OCI-LY1 (cell line): ENCODE data around the gene RNF144A.

Experiments used
- H2AFZ ChIP-seq: fragments of 200-600 bp; sonication (generic), shearing (Covaris generic); 2 replicates; pipeline ENCODE4 v1.6.0; 2014; ENCODE audit warnings: antibody characterized with exemption, mild to moderate bottlenecking, low read length
- H3F3A ChIP-seq: fragments of 200-600 bp; sonication (generic), shearing (Covaris generic); 2 replicates; pipeline ENCODE4 v1.6.0; 2014; ENCODE audit warnings: mild to moderate bottlenecking, antibody characterized with exemption, low read length, moderate library complexity; ENCODE audit not compliant: insufficient read depth
- H3K27ac ChIP-seq: fragments of 200-600 bp; sonication (generic); 2 replicates; pipeline ENCODE4 v1.5.1; 2014; ENCODE audit warnings: low read length, mixed run types, mild to moderate bottlenecking, low read depth; ENCODE audit not compliant: poor library complexity, severe bottlenecking
- H3K27me3 ChIP-seq: fragments of 200-600 bp; sonication (generic); 2 replicates; pipeline ENCODE4 v1.6.0; 2014; ENCODE audit warnings: antibody characterized with exemption, mild to moderate bottlenecking, low read length, moderate library complexity; ENCODE audit not compliant: insufficient read depth
- H3K36me3 ChIP-seq: fragments of 200-600 bp; sonication (generic); 2 replicates; pipeline ENCODE4 v1.6.1; 2014; ENCODE audit warnings: mild to moderate bottlenecking, antibody characterized with exemption, low read length, moderate library complexity, mixed read lengths; ENCODE audit not compliant: insufficient read depth
- H3K4me1 ChIP-seq: fragments of 200-600 bp; sonication (generic); 2 replicates; pipeline ENCODE4 v1.5.1; 2014; ENCODE audit warnings: mild to moderate bottlenecking, low read length, moderate library complexity; ENCODE audit not compliant: insufficient read depth, severe bottlenecking
- H3K4me2 ChIP-seq: fragments of 200-600 bp; sonication (generic), shearing (Covaris generic); 2 replicates; pipeline ENCODE4 v1.6.1; 2014; ENCODE audit warnings: low read length
- H3K4me3 ChIP-seq: fragments of 200-600 bp; sonication (generic); 2 replicates; pipeline ENCODE4 v1.5.1; 2014; ENCODE audit warnings: low read length, low read depth, mild to moderate bottlenecking, mixed read lengths; ENCODE audit not compliant: poor library complexity, severe bottlenecking
- H3K79me2 ChIP-seq: fragments of 200-600 bp; shearing (Covaris generic); 2 replicates; pipeline ENCODE4 v1.6.1; 2016; ENCODE audit warnings: mixed run types, low read length, mixed read lengths; ENCODE audit not compliant: insufficient read depth
- H3K9ac ChIP-seq: fragments of 200-600 bp; sonication (generic), shearing (Covaris generic); 2 replicates; pipeline ENCODE4 v1.6.1; 2014; ENCODE audit warnings: mild to moderate bottlenecking, low read length, mixed read lengths
- H3K9me2 ChIP-seq: fragments of 200-600 bp; sonication (generic), shearing (Covaris generic); 2 replicates; pipeline ENCODE4 v1.6.1; 2014; ENCODE audit warnings: low read depth, mild to moderate bottlenecking, low read length, mixed read lengths
- H3K9me3 ChIP-seq: fragments of 200-600 bp; shearing (Covaris generic); 2 replicates; pipeline ENCODE4 v1.6.1; 2014; ENCODE audit warnings: low read length, mixed read lengths
- H4K20me1 ChIP-seq: fragments of 200-600 bp; sonication (generic), shearing (Covaris generic); 2 replicates; pipeline ENCODE4 v1.6.0; 2016; ENCODE audit warnings: mild to moderate bottlenecking, low read length; ENCODE audit not compliant: insufficient read depth
- CTCF ChIP-seq: fragments of 200-600 bp; sonication (generic), shearing (Covaris generic); IDR thresholded peaks from 2 replicates; pipeline ENCODE4 v1.5.1; 2017; ENCODE audit warnings: mild to moderate bottlenecking, antibody characterized with exemption, low read length, moderate library complexity, mixed read lengths
- EZH2 ChIP-seq: fragments of 200-600 bp; sonication (generic), shearing (Covaris generic); IDR thresholded peaks from 2 replicates; pipeline ENCODE4 v1.8.0; 2017; ENCODE audit warnings: borderline replicate concordance, mixed run types, mild to moderate bottlenecking, antibody characterized with exemption, low read length, moderate library complexity, mixed read lengths

RNF144A gene

GRCh38 chr2:6885968-6886367 is 31.2 kb upstream of the RNF144A start:
- H3K9me3 ChIP-seq: no peaks in the 10 kb centered on the region
- no peak overlapping the region for H3K4me3 ChIP-seq
- no peak overlapping the region for H3K27ac ChIP-seq
- H3K27me3 ChIP-seq: no peaks in the 10 kb centered on the region
- no peaks in the 10 kb centered on the region for H4K20me1 ChIP-seq
- H3K4me1 ChIP-seq: no peaks in the 10 kb centered on the region
- TF ChIP-seq CTCF: no peak
- H3K79me2 ChIP-seq: no peaks in the 10 kb centered on the region
- no peak overlapping the region for H3K4me2 ChIP-seq
- H3K9ac ChIP-seq: no peak overlapping the region
- H3K36me3 ChIP-seq: no peaks in the 10 kb centered on the region
- no peak overlapping the region for H2AFZ ChIP-seq
- H3K9me2 ChIP-seq: no peaks in the 10 kb centered on the region
- no peaks in the 10 kb centered on the region for H3F3A ChIP-seq

GRCh38 chr2:6887751-6888192 is 29.4 kb upstream of the RNF144A start:
- H3K9me2 ChIP-seq: no peaks in the 10 kb centered on the region
- H3K27ac ChIP-seq: no peak overlapping the region
- H4K20me1 ChIP-seq: no peaks in the 10 kb centered on the region
- no peak overlapping the region for H3K4me2 ChIP-seq
- no peaks in the 10 kb centered on the region for H3F3A ChIP-seq
- no peak overlapping the region for H3K4me3 ChIP-seq
- H3K36me3 ChIP-seq: no peaks in the 10 kb centered on the region
- no peaks in the 10 kb centered on the region for H3K27me3 ChIP-seq
- H3K4me1 ChIP-seq: no peaks in the 10 kb centered on the region
- no peaks in the 10 kb centered on the region for H3K9me3 ChIP-seq
- TF ChIP-seq EZH2: no peak
- no peaks in the 10 kb centered on the region for H3K79me2 ChIP-seq
- no peak overlapping the region for H3K9ac ChIP-seq
- H2AFZ ChIP-seq: no peak overlapping the region

GRCh38 chr2:6888724-6889123 is 28.5 kb upstream of the RNF144A start:
- Histone ChIP-seq H4K20me1 (no peaks in the 10 kb centered on the region), H3K9me3 (no peaks in the 10 kb centered on the region), H3K79me2 (no peaks in the 10 kb centered on the region), H3K27ac (no peak overlapping the region), H3K4me1 (no peaks in the 10 kb centered on the region), H3K9ac (no peak overlapping the region), H3K4me3 (no peak overlapping the region), H3K27me3 (no peaks in the 10 kb centered on the region), H3K9me2 (no peaks in the 10 kb centered on the region), H3K36me3 (no peaks in the 10 kb centered on the region), H3F3A (no peaks in the 10 kb centered on the region), H2AFZ (no peak overlapping the region), H3K4me2 (no peak overlapping the region)
- TF ChIP-seq EZH2 (no peak), CTCF (no peak)

GRCh38 chr2:6893876-6894482 is 23.2 kb upstream of the RNF144A start:
- no peaks in the 10 kb centered on the region for H4K20me1 ChIP-seq
- no peaks in the 10 kb centered on the region for H3F3A ChIP-seq
- TF ChIP-seq CTCF: no peak
- TF ChIP-seq EZH2: no peak
- H3K79me2 ChIP-seq: no peaks in the 10 kb centered on the region
- no peak overlapping the region for H2AFZ ChIP-seq
- H3K36me3 ChIP-seq: no peaks in the 10 kb centered on the region
- no peak overlapping the region for H3K4me2 ChIP-seq
- H3K27me3 ChIP-seq: no peaks in the 10 kb centered on the region
- H3K4me3 ChIP-seq: no peak overlapping the region
- no peak overlapping the region for H3K9ac ChIP-seq
- no peaks in the 10 kb centered on the region for H3K4me1 ChIP-seq
- H3K27ac ChIP-seq: no peak overlapping the region
- no peaks in the 10 kb centered on the region for H3K9me2 ChIP-seq
- no peaks in the 10 kb centered on the region for H3K9me3 ChIP-seq
